ENCODE data around the gene LHFPL3. TPM values are rescaled to one million over a fixed set of nuclear protein-coding genes. Genes with fewer than 3 reads are reported as not detected.

The LHFPL3 gene
- total RNA-seq, 1 experiment from 2014 or later = not detected

GRCh38 chr7:104524853-104525252, 196.4 kb downstream of the LHFPL3 start:
- Histone ChIP-seq H2BK5ac (ENCODE audit: insufficient read length, low read length) (no peak overlapping the region), H3K4me1 (ENCODE audit: insufficient read depth, low read length) (no peaks in the 10 kb centered on the region), H2AK5ac (ENCODE audit: insufficient read length, low read length) (no peak overlapping the region), H2BK120ac (ENCODE audit: low read depth, low read length, poor library complexity, severe bottlenecking) (no peak overlapping the region), H3K79me2 (ENCODE audit: insufficient read depth, low read length) (no peaks in the 10 kb centered on the region), H4K8ac (replicated peaks; ENCODE audit: insufficient read length, low read depth, low read length) (no peak overlapping the region), H3K9me3 (ENCODE audit: control insufficient read depth, low read depth, low read length) (no peaks in the 10 kb centered on the region), H4K91ac (ENCODE audit: insufficient read length, low read depth, low read length) (no peak overlapping the region), H3K18ac (ENCODE audit: insufficient read length, low read depth, low read length) (no peak overlapping the region), H3K56ac (ENCODE audit: insufficient read length, low read depth, low read length) (no peak overlapping the region), H3K23me2 (ENCODE audit: insufficient read length, low read depth, low read length, poor library complexity, severe bottlenecking) (no peaks in the 10 kb centered on the region), H3K4me2 (ENCODE audit: insufficient read depth, insufficient read length, low read length) (no peak overlapping the region), H3K23ac (ENCODE audit: insufficient read length, low read depth, low read length) (no peak overlapping the region), H4K5ac (ENCODE audit: insufficient read length, low read depth, low read length) (no peak overlapping the region), H3K27me3 (ENCODE audit: insufficient read depth, low read length) (no peaks in the 10 kb centered on the region), H2BK15ac (ENCODE audit: low read depth, low read length) (no peak overlapping the region), H3K9ac (ENCODE audit: extremely low read depth, insufficient read length, low read length) (no peak overlapping the region), H3K79me1 (ENCODE audit: insufficient read depth, low read depth, low read length, poor library complexity, severe bottlenecking) (no peaks in the 10 kb centered on the region), H2AFZ (ENCODE audit: low read length) (no peak overlapping the region), H3K14ac (ENCODE audit: insufficient read depth, low read length) (no peak overlapping the region), H2BK20ac (ENCODE audit: low read depth, low read length, poor library complexity, severe bottlenecking) (no peak overlapping the region), H3T11ph (ENCODE audit: low read length) (no peak overlapping the region), H2BK12ac (ENCODE audit: insufficient read length, low read depth, low read length) (no peak overlapping the region), H3K27ac (ENCODE audit: insufficient read length, low read depth, low read length) (no peak overlapping the region), H4K20me1 (ENCODE audit: control insufficient read depth, insufficient read depth, insufficient read length) (no peaks in the 10 kb centered on the region), H3K4ac (ENCODE audit: low read depth, low read length) (no peak overlapping the region)
- Mint-ChIP-seq H3K4me1 (no peaks in the 10 kb centered on the region), H3K9me3 (peaks cover 2 to 14% of the 10 kb centered on the region in 2 experiments; a peak in 3 of 5 replicates), H3K27me3 (ENCODE audit: low read depth) (peaks cover 5% of the 10 kb centered on the region; the same call in 1 of the 2 replicates), H3K36me3 (ENCODE audit: insufficient read depth in 1 of 3, low read depth in 3 of 3) (peaks cover 0 to 14% (median 0%) of the 10 kb centered on the region in 3 experiments; a peak in 2 of 7 replicates), H3K4me3 (no peak overlapping the region), H3K27ac (no peak overlapping the region)
- TF ChIP-seq, protein P1, sequence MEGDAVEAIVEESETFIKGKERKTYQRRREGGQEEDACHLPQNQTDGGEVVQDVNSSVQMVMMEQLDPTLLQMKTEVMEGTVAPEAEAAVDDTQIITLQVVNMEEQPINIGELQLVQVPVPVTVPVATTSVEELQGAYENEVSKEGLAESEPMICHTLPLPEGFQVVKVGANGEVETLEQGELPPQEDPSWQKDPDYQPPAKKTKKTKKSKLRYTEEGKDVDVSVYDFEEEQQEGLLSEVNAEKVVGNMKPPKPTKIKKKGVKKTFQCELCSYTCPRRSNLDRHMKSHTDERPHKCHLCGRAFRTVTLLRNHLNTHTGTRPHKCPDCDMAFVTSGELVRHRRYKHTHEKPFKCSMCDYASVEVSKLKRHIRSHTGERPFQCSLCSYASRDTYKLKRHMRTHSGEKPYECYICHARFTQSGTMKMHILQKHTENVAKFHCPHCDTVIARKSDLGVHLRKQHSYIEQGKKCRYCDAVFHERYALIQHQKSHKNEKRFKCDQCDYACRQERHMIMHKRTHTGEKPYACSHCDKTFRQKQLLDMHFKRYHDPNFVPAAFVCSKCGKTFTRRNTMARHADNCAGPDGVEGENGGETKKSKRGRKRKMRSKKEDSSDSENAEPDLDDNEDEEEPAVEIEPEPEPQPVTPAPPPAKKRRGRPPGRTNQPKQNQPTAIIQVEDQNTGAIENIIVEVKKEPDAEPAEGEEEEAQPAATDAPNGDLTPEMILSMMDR (conservative IDR thresholded peaks at IDR 0.05) = no peak
- no CpG with 5 or more reads among the region's 3 CpGs for WGBS (ENCODE audit: extremely low coverage, insufficient read length, low lambda C conversion rate)
- DNase-seq = no peak
